ENCODE results near the gene ZNF331.
"Not testable (repeated sequence)": the region's sequence is repeated elsewhere in the genome, so short reads cannot be mapped to it uniquely, and the experiment has no call there.

GRCh38 chr19:53503151-53503550 lies 34.8 kb upstream of the ZNF331 start:
- TF ChIP-seq POLR2A, EP300, CTCF (IDR thresholded peaks at IDR 0.05): not testable (repeated sequence)

All from sigmoid colon (tissue), 4 donors.